A673 (cell line): ENCODE results near the gene STRIP1.

Source experiments
- CTCF ChIP-seq: fragments of 300-800, 200-600 bp; sonication (generic); conservative IDR thresholded peaks from 2 replicates; pipeline ENCODE4 v1.5.1; 2017; ENCODE audit warnings: low read depth, mild to moderate bottlenecking, antibody characterized with exemption, low read length, moderate library complexity, mixed read lengths
- EZH2 ChIP-seq: fragments of 200-600 bp; sonication (generic); IDR thresholded peaks from 2 replicates; pipeline ENCODE4 v1.6.1; 2017; ENCODE audit warnings: borderline replicate concordance, low read depth, mild to moderate bottlenecking, mixed read lengths, antibody characterized with exemption, low read length; ENCODE audit not compliant: poor library complexity, severe bottlenecking

GRCh38 chr1:110039641-110040040, 5.2 kb downstream of the STRIP1 start:
- no peak for TF ChIP-seq CTCF
- TF ChIP-seq EZH2 = no peak
